ENCODE results near the gene PDE6D.

- no peak for TF ChIP-seq CTCF (conservative IDR thresholded peaks at IDR 0.05; ENCODE audit: low read length)
- TF ChIP-seq EZH2phosphoT487 (IDR thresholded peaks at IDR 0.05; ENCODE audit: borderline replicate concordance): no peak
Observed at GRCh38 chr2:231726276-231726675, 54.8 kb downstream of the PDE6D start.

Measured in Loucy (cell line).